ENCODE measurements around the gene MYF6.
"Not testable (repeated sequence)": the region's sequence is repeated elsewhere in the genome, so short reads cannot be mapped to it uniquely, and the experiment has no call there.

MYF6 gene

GRCh38 chr12:80707126-80707829 is at the start of gene MYF6:
Gene MYF6, plus strand, starts transcription at chr12:80707634. Its CDS starts 86 bp downstream, at chr12:80707720.
- no peak for DNase-seq (ENCODE audit: low read depth, low spot score)

DNA sequence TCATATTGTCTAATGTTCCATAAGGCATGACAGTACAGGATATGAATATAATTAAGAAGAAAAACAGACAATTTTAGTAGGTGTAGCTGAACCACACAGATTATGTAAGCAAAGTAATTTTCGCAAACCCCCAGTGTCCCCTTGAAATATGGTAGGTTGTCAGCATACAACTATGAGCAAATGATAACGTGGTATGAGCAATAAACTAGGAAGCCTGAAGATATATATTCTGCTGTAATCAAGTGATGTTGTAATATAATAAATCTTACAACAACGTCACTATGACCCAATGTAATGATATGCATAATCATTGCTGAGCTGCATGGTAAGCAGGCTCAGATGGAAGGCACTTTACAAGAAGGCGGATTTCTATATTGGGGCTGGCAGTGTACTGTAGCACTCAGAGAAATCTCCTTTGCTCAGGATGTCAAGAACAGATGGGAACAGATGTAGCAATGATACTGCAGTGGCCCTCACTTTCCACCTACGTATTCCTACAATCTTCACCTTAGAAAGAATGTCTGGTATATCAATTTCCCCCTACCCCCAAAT is 47.8 kb upstream of the MYF6 start:
- no peak for DNase-seq (ENCODE audit: low read depth, low spot score)

- no peak for DNase-seq (ENCODE audit: low read depth, low spot score)
These were observed 44.8 kb upstream of the MYF6 start for GRCh38 chr12:80662586-80662985.

DNA sequence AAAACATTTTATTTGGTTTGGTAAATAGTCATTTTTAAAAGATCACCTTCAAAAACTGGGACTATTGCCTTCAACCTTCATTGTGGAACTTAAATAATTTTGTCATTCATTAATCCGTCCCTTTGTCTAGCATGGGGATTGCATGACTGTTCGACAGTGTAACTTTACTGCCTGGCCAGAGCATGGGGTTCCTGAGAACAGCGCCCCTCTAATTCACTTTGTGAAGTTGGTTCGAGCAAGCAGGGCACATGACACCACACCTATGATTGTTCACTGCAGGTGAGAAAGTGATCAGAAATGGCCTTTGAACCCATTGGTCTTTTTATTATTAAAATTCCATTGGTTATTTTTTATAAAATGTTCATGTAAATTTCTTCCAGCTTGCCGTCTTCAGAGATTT is 37.2 kb upstream of the MYF6 start:
- DNase-seq (ENCODE audit: low read depth, low spot score) = no peak

DNA sequence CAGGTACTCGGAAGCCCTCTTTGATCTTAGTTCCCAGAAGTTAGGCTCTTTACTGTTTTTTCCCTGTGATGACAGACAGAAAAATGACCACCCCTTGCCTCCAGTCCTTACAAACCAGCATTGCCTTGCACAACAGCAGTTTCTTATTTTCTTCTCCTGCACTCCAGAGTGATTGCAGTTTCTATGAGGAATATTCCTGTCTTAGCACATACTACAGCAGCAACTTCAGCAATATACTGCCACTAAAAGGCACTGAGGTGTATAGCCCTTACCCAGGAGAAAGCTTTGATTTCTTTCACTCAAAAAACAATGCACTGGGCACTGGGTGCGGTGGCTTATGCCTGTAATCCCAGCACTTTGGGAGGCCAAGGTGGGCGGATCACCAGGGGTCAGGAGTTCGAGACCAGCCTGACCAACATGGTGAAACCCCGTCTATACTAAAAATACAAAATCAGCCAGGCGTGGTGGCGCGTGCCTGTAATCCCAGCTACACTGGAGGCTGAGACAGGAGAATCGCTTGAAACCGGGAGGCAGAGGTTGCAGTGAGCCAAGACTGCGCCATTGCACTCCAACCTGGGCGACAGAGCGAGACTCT is 31.3 kb upstream of the MYF6 start:
- DNase-seq (ENCODE audit: low read depth, low spot score) = not testable (repeated sequence)

DNA sequence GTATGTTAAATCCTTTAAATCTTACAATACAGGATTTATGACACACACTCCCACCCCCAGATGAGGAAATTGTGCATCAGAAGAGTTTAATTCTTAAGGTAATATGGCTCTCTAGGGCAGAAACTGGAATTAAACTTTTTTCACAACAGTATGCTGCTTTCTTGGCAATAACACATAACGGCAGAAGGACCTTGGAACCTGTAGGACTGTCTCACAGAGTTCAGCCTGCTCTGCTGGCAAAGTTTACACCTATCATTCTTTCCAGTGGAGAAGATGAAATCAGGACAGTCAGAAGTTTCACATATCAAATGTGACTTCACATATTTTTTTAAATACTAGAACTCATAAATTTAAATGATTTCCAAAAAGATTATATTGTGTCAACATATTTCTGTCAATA is 30.6 kb upstream of the MYF6 start:
- DNase-seq (ENCODE audit: low read depth, low spot score) = no peak

GRCh38 chr12:80677994-80678393 is 29.4 kb upstream of the MYF6 start:
- DNase-seq (ENCODE audit: low read depth, low spot score) = no peak

GRCh38 chr12:80679346-80680131 is 27.9 kb upstream of the MYF6 start:
- DNase-seq (ENCODE audit: low read depth, low spot score) = no peak

DNA sequence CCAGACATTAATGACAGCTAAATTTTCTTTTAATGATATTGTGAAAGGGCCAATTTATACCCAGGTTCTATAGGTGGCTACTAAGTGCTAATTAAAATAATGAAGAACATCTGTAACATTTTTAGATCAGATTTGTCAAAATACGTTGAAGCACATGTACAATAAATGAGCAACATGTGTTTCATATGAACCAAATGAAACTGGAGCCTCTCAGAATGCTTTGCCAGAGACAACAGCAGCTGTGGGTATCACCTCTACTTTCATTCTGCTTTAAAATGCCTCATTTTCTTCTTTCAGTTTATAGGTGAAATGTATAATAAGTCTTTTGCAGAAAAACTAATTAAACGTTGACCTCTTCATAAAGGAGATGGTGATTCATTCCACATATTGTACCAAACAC is 26.1 kb upstream of the MYF6 start:
- DNase-seq (ENCODE audit: low read depth, low spot score) = no peak

- DNase-seq (ENCODE audit: low read depth, low spot score) = no peak
These were observed 25.6 kb upstream of the MYF6 start for GRCh38 chr12:80681786-80682185.

DNA sequence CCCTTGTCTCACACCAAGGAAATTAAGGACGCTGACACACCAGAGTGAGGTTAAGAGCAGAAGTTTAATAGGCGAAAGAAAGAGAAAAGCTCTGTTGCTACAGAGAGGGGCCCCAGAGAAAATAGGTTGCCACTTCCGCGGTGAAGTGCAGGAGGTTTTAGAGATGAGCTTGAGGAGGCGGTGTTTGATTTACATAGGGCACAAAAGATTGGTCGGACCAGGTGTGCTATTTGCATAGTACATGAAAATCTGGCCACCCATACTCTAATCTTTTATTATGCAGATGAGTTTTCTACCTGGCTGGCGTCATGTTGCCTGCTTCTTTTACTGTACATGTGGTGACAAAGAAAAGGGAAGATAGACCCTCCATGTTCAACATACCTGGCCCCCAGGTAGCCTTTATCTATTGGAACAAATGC is 23.3 kb upstream of the MYF6 start:
- DNase-seq (ENCODE audit: low read depth, low spot score) = no peak

GRCh38 chr12:80690090-80690489 is 17.3 kb upstream of the MYF6 start:
- DNase-seq (ENCODE audit: low read depth, low spot score) = no peak

GRCh38 chr12:80690513-80690912 is 16.9 kb upstream of the MYF6 start:
- no peak for DNase-seq (ENCODE audit: low read depth, low spot score)

- no peak for DNase-seq (ENCODE audit: low read depth, low spot score)
These were observed 15.3 kb upstream of the MYF6 start for GRCh38 chr12:80692114-80692513.

DNA sequence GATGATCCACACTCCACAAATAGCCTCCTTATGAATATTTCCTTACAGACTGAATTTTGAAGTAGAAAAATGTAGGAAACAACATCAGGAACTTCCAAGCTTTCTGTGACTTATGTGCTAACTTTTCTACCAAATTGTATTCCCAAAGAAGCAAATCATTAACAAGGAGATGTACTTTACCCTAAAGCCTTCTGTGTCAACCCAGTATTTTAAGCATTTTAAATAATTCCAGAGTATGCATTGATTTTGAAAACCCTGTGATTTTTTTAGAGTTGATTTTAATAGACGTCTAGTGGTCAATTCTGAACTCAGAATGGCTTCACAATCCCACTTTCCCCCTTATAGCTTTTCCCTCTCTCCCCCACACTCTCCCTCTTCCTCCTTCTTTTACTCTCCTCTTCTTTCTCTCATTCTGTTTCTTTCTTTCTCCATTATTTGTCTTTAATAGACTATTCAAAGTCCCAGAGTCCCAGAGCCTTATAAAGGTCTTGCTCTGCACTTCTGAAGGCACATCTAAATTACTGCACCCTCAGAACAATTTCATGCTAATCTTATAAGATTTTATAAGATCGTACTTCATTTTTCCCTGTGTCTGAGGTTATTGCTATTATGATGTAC is 10.1 kb upstream of the MYF6 start:
- DNase-seq (ENCODE audit: low read depth, low spot score) = no peak

GRCh38 chr12:80698256-80698655 is 9.2 kb upstream of the MYF6 start:
- DNase-seq (ENCODE audit: low read depth, low spot score) = no peak

- no peak for DNase-seq (ENCODE audit: low read depth, low spot score)
These were observed 8.4 kb upstream of the MYF6 start for GRCh38 chr12:80698847-80699542.

DNA sequence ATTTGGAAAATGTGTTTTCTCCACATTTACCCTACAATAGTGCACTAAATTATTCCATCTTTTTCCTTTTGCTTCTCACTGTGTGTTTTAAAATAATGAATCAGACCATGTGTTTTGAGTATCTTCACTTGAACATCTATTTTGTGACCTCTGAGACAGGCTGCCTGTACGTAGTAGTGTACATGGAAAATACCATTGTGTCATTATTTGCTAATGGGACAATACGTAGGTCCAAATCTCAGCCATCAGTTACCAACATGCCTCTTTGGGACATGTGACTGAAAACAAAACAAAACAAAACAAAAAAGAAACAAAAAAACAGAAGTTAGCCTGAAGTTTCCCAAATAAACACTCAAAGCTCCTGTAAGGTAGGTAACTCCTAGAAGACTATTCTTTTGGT is 7.1 kb upstream of the MYF6 start:
- no peak for DNase-seq (ENCODE audit: low read depth, low spot score)

DNA sequence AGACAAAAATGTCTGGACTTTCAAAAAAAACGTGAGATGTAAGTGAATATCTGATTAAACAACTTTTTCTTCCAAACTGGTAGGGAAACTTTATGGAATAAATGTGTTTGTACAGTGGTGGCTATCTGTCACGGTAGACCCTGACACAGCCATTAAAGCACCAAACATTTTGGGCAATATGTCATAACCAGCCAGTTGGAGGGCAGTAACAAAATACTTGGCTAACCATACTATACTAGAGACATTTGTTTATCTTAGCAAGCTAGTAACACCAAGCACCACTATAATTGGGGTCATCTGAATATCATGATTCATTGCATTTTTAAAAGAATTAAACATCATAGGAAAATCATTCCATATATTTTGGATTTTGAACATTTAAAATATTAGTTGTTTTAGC is 6.0 kb upstream of the MYF6 start:
- DNase-seq (ENCODE audit: low read depth, low spot score) = no peak

GRCh38 chr12:80702889-80703805 is 4.3 kb upstream of the MYF6 start:
- peak; percentile 9 for DNase-seq (ENCODE audit: low read depth, low spot score)

Data from smooth muscle cell of the brain vasculature (primary cell).